WTC11 (cell line): ENCODE data around the gene BRI3BP. TPM values are rescaled to one million over a fixed set of nuclear protein-coding genes. Genes with fewer than 3 reads are reported as not detected.

Source experiments
- ATAC-seq: fragments of 200-7000 bp; cut with Tn5 transposase; 2 replicates; pipeline ENCODE4 v1.10.0; 2021; ENCODE audit warnings: mild to moderate bottlenecking, moderate library complexity
- CTCF ChIA-PET: fragments of 300-600 bp; sonication (Branson Sonifier 250); formaldehyde crosslinking; loops from one replicate; lab custom pipeline; 2021; ENCODE audit warnings: antibody characterized with exemption; lab: Charles Lee
- POLR2A ChIA-PET: fragments of 350-600 bp; sonication (Branson Sonifier 250); formaldehyde crosslinking; loops from one replicate; lab custom pipeline; 2021; ENCODE audit warnings: antibody characterized with exemption; lab: Charles Lee
- DNase-seq: peaks from one replicate; pipeline ENCODE4 v3.0.0; 2021; ENCODE audit warnings: low spot score
- H3K27ac Mint-ChIP-seq: 2 replicates; pipeline ENCODE4 v1.8.0; 2021; ENCODE audit warnings: mixed read lengths
- H3K27me3 Mint-ChIP-seq: 2 replicates; pipeline ENCODE4 v1.8.0; 2021; ENCODE audit warnings: low read depth, mild to moderate bottlenecking, moderate library complexity, mixed read lengths
- H3K36me3 Mint-ChIP-seq: 2 replicates; pipeline ENCODE4 v1.8.0; 2021; ENCODE audit warnings: mixed read lengths
- H3K4me1 Mint-ChIP-seq: 2 replicates; pipeline ENCODE4 v1.8.0; 2022; ENCODE audit warnings: mixed read lengths
- H3K4me3 Mint-ChIP-seq: 2 replicates; pipeline ENCODE4 v1.8.0; 2021; ENCODE audit warnings: mild to moderate bottlenecking, moderate library complexity, mixed read lengths
- H3K9me3 Mint-ChIP-seq: 2 replicates; pipeline ENCODE4 v1.8.0; 2021; ENCODE audit warnings: mixed read lengths
- ARID4B ChIP-seq: sonication (generic); formaldehyde crosslinking; IDR thresholded peaks from 2 replicates; pipeline ENCODE4 v1.8.0; 2023; ENCODE audit warnings: missing genetic modification reagents, mild to moderate bottlenecking, borderline replicate concordance
- ATF6 ChIP-seq: sonication (generic); formaldehyde crosslinking; IDR thresholded peaks from 2 replicates; pipeline ENCODE4 v1.8.1; 2023; ENCODE audit warnings: mild to moderate bottlenecking, missing genetic modification reagents
- E2F4 ChIP-seq: sonication (generic); formaldehyde crosslinking; IDR thresholded peaks from 2 replicates; pipeline ENCODE4 v1.8.1; 2022; ENCODE audit warnings: low read depth, mild to moderate bottlenecking, moderate library complexity, missing genetic modification reagents, borderline replicate concordance
- ERG ChIP-seq: fragments of 250-450 bp; sonication (Bioruptor Pico); IDR thresholded peaks from 2 replicates; pipeline ENCODE4 v1.8.0; 2021; ENCODE audit warnings: mild to moderate bottlenecking
- ESRRA ChIP-seq: sonication (generic); formaldehyde crosslinking; IDR thresholded peaks from 2 replicates; pipeline ENCODE4 v1.8.1; 2022; ENCODE audit warnings: mild to moderate bottlenecking, missing genetic modification reagents, borderline replicate concordance
- ETV6 ChIP-seq: sonication (generic); formaldehyde crosslinking; IDR thresholded peaks from 2 replicates; pipeline ENCODE4 v1.8.1; 2022; ENCODE audit warnings: mild to moderate bottlenecking, missing genetic modification reagents
- GTF2I ChIP-seq: fragments of 250-450 bp; sonication (Bioruptor Pico); conservative IDR thresholded peaks from 2 replicates; pipeline ENCODE4 v1.4.0; 2021; ENCODE audit warnings: mild to moderate bottlenecking
- IRF1 ChIP-seq: sonication (generic); formaldehyde crosslinking; IDR thresholded peaks from 2 replicates; pipeline ENCODE4 v1.8.0; 2023; ENCODE audit warnings: missing genetic modification reagents
- KAT7 ChIP-seq: sonication (generic); formaldehyde crosslinking; IDR thresholded peaks from 2 replicates; pipeline ENCODE4 v1.8.1; 2023; ENCODE audit warnings: missing genetic modification reagents, mild to moderate bottlenecking, borderline replicate concordance
- MYBL2 ChIP-seq: sonication (generic); formaldehyde crosslinking; IDR thresholded peaks from 2 replicates; pipeline ENCODE4 v1.8.1; 2023; ENCODE audit warnings: mild to moderate bottlenecking, moderate library complexity, missing genetic modification reagents
- NFYB ChIP-seq: sonication (generic); formaldehyde crosslinking; conservative IDR thresholded peaks from 2 replicates; pipeline ENCODE4 v1.8.0; 2022; ENCODE audit warnings: low read depth, missing genetic modification reagents
- OVOL2 ChIP-seq: fragments of 250-450 bp; sonication (Bioruptor Pico); IDR thresholded peaks from 2 replicates; pipeline ENCODE4 v1.9.0; 2021; ENCODE audit warnings: mild to moderate bottlenecking, borderline replicate concordance
- SMAD3 ChIP-seq: sonication (generic); formaldehyde crosslinking; IDR thresholded peaks from 2 replicates; pipeline ENCODE4 v1.8.0; 2022; ENCODE audit warnings: missing genetic modification reagents, mild to moderate bottlenecking, borderline replicate concordance
- SOX15 ChIP-seq: fragments of 250-450 bp; sonication (Bioruptor Pico); IDR thresholded peaks from 2 replicates; pipeline ENCODE4 v1.9.0; 2021; ENCODE audit warnings: mild to moderate bottlenecking
- TEAD4 ChIP-seq: sonication (generic); formaldehyde crosslinking; IDR thresholded peaks from 2 replicates; pipeline ENCODE4 v1.8.0; 2022; ENCODE audit warnings: mild to moderate bottlenecking, missing genetic modification reagents
- ZNF219 ChIP-seq: sonication (generic); formaldehyde crosslinking; IDR thresholded peaks from 2 replicates; pipeline ENCODE4 v1.8.0; 2023; ENCODE audit warnings: missing genetic modification reagents, mild to moderate bottlenecking, borderline replicate concordance
- ZNF232 ChIP-seq: sonication (generic); formaldehyde crosslinking; IDR thresholded peaks from 2 replicates; pipeline ENCODE4 v1.8.0; 2022; ENCODE audit warnings: mild to moderate bottlenecking, missing genetic modification reagents
- ZNF396 ChIP-seq: fragments of 250-450 bp; sonication (Bioruptor Pico); IDR thresholded peaks from 2 replicates; pipeline ENCODE4 v1.8.0; 2021; ENCODE audit warnings: mild to moderate bottlenecking, moderate library complexity, borderline replicate concordance
- ZNF423 ChIP-seq: fragments of 250-450 bp; sonication (Bioruptor Pico); IDR thresholded peaks from 2 replicates; pipeline ENCODE4 v2.1.2; 2022; ENCODE audit warnings: mild to moderate bottlenecking, moderate library complexity
- total RNA-seq: library from RNA; stranded (reverse); gene quantifications from 3 replicates; pipeline ENCODE4 v1.2.3, GENCODE V29; 2021
- TF ChIP-seq, protein P1 (sequence below): sonication (generic); formaldehyde crosslinking; IDR thresholded peaks from 2 replicates; pipeline ENCODE4 v1.8.1; 2023; ENCODE audit warnings: mild to moderate bottlenecking, missing genetic modification reagents, borderline replicate concordance
- TF ChIP-seq, protein P2 (sequence below): sonication (generic); formaldehyde crosslinking; IDR thresholded peaks from 2 replicates; pipeline ENCODE4 v1.8.1; 2023; ENCODE audit warnings: mild to moderate bottlenecking, missing genetic modification reagents

BRI3BP gene
- total RNA-seq, 1 experiment from 2014 or later, result 11.9 TPM

DNA sequence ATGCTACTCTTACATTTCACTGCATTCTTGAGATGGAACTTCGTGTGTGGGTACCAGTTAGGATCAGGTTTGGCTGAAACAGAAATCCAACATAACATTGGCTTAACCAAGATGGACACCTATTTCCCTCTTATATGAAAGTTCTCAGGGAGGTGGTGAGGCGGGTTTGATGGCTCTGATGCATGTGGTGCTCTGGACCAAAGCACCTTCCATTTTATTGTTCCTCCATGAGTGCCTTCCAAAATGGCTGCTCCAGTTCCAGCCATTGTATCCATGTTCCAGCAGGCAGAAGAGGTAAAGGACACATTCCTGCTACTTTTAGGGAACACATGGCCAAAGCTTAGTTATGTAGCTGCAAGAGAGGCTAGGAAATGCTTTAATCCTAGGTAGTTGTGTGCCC, 29.6 kb downstream of the BRI3BP start (continued):
- TF ChIP-seq ARID4B (CRISPR knock-in tag) (no peak), ZNF423 (CRISPR knock-in tag) (no peak), IRF1 (CRISPR knock-in tag) (no peak), ESRRA (CRISPR knock-in tag) (no peak)
- TF ChIP-seq, protein P1, sequence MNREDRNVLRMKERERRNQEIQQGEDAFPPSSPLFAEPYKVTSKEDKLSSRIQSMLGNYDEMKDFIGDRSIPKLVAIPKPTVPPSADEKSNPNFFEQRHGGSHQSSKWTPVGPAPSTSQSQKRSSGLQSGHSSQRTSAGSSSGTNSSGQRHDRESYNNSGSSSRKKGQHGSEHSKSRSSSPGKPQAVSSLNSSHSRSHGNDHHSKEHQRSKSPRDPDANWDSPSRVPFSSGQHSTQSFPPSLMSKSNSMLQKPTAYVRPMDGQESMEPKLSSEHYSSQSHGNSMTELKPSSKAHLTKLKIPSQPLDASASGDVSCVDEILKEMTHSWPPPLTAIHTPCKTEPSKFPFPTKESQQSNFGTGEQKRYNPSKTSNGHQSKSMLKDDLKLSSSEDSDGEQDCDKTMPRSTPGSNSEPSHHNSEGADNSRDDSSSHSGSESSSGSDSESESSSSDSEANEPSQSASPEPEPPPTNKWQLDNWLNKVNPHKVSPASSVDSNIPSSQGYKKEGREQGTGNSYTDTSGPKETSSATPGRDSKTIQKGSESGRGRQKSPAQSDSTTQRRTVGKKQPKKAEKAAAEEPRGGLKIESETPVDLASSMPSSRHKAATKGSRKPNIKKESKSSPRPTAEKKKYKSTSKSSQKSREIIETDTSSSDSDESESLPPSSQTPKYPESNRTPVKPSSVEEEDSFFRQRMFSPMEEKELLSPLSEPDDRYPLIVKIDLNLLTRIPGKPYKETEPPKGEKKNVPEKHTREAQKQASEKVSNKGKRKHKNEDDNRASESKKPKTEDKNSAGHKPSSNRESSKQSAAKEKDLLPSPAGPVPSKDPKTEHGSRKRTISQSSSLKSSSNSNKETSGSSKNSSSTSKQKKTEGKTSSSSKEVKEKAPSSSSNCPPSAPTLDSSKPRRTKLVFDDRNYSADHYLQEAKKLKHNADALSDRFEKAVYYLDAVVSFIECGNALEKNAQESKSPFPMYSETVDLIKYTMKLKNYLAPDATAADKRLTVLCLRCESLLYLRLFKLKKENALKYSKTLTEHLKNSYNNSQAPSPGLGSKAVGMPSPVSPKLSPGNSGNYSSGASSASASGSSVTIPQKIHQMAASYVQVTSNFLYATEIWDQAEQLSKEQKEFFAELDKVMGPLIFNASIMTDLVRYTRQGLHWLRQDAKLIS (CRISPR knock-in tag), result no peak
- TF ChIP-seq, protein P2, sequence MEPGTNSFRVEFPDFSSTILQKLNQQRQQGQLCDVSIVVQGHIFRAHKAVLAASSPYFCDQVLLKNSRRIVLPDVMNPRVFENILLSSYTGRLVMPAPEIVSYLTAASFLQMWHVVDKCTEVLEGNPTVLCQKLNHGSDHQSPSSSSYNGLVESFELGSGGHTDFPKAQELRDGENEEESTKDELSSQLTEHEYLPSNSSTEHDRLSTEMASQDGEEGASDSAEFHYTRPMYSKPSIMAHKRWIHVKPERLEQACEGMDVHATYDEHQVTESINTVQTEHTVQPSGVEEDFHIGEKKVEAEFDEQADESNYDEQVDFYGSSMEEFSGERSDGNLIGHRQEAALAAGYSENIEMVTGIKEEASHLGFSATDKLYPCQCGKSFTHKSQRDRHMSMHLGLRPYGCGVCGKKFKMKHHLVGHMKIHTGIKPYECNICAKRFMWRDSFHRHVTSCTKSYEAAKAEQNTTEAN (CRISPR knock-in tag), result no peak

GRCh38 chr12:125024949-125025563, 31.6 kb downstream of the BRI3BP start:
- H3K36me3 Mint-ChIP-seq, result peaks cover 29% of the 10 kb centered on the region
- H3K4me3 Mint-ChIP-seq, result no peak overlapping the region
- no peaks in the 10 kb centered on the region for H3K4me1 Mint-ChIP-seq
- POLR2A ChIA-PET, result interaction anchor here (0.6 kb wide), 1 partner anchor 97 kb away, joined by 3 read pairs; no protein-coding TSS in a partner anchor
- H3K27me3 Mint-ChIP-seq, result no peaks in the 10 kb centered on the region
- DNase-seq (no peak), ATAC-seq (no peak)
- peaks cover 7% of the 10 kb centered on the region for H3K9me3 Mint-ChIP-seq
- peak overlapping the region; percentile 76 for H3K27ac Mint-ChIP-seq
- CTCF ChIA-PET, result no interaction called here
- TF ChIP-seq MYBL2 (CRISPR knock-in tag), result no peak
- TF ChIP-seq E2F4 (CRISPR knock-in tag), result no peak
- TF ChIP-seq ERG (CRISPR knock-in tag), result no peak
- no peak for TF ChIP-seq ATF6 (CRISPR knock-in tag)
- no peak for TF ChIP-seq TEAD4 (CRISPR knock-in tag)
- no peak for TF ChIP-seq ETV6 (CRISPR knock-in tag)
- no peak for TF ChIP-seq GTF2I (CRISPR knock-in tag)
- TF ChIP-seq KAT7 (CRISPR knock-in tag), result no peak
- no peak for TF ChIP-seq ZNF396 (CRISPR knock-in tag)
- TF ChIP-seq ZNF219 (CRISPR knock-in tag), result no peak
- no peak for TF ChIP-seq ZNF232 (CRISPR knock-in tag)
- no peak for TF ChIP-seq SOX15 (CRISPR knock-in tag)
- no peak for TF ChIP-seq OVOL2 (CRISPR knock-in tag)
- TF ChIP-seq SMAD3 (CRISPR knock-in tag), result no peak
- TF ChIP-seq NFYB, result no peak
